Measurements from ENCODE around the gene GAS2L2.

DNA sequence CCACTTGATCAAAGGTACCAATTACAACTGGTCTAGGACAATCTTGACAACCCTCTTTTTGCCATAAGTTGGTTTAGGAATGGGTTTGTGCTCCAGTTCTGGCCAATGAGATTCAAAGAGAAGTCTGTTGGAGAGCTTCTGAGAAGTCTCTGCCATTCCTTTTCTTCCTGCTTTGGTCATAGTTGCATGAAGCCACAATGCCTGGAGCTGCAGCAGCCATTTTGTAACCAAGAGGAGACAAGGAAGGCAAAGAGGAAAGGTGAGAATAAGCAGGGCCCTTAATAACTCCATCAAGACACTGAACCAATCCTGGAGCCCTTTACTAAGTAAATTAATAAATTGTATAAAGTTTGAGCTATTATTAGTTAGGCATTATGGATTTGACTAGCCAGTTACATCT lies 4.2 kb upstream of the GAS2L2 start:
- TF ChIP-seq, protein P1, sequence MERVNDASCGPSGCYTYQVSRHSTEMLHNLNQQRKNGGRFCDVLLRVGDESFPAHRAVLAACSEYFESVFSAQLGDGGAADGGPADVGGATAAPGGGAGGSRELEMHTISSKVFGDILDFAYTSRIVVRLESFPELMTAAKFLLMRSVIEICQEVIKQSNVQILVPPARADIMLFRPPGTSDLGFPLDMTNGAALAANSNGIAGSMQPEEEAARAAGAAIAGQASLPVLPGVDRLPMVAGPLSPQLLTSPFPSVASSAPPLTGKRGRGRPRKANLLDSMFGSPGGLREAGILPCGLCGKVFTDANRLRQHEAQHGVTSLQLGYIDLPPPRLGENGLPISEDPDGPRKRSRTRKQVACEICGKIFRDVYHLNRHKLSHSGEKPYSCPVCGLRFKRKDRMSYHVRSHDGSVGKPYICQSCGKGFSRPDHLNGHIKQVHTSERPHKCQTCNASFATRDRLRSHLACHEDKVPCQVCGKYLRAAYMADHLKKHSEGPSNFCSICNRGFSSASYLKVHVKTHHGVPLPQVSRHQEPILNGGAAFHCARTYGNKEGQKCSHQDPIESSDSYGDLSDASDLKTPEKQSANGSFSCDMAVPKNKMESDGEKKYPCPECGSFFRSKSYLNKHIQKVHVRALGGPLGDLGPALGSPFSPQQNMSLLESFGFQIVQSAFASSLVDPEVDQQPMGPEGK (CRISPR knock-in tag; IDR thresholded peaks at IDR 0.05; ENCODE audit: borderline replicate concordance), result no peak
- no peak for TF ChIP-seq ZFP30 (CRISPR knock-in tag; IDR thresholded peaks at IDR 0.05)
- no peak for TF ChIP-seq BACH2 (CRISPR knock-in tag; IDR thresholded peaks at IDR 0.05; ENCODE audit: borderline replicate concordance)
- no peak for TF ChIP-seq ZNF8 (CRISPR knock-in tag; IDR thresholded peaks at IDR 0.05)
- TF ChIP-seq ZFP3 (CRISPR knock-in tag; IDR thresholded peaks at IDR 0.05), result no peak
- no peak for TF ChIP-seq PPARA (CRISPR knock-in tag; IDR thresholded peaks at IDR 0.05; ENCODE audit: borderline replicate concordance)
- no peak for TF ChIP-seq RARB (CRISPR knock-in tag; IDR thresholded peaks at IDR 0.05)
- no peak for TF ChIP-seq SNAI2 (CRISPR knock-in tag; IDR thresholded peaks at IDR 0.05)
- no peak for TF ChIP-seq CSDC2 (CRISPR knock-in tag; IDR thresholded peaks at IDR 0.05)
